Activated naive CD4-positive, alpha-beta T cell treated with Interleukin-2 at 50 U/mL for 16 hours (primary cell): ENCODE results near the gene CERK.

Source experiments
- DNase-seq: peaks from one replicate; pipeline ENCODE4 v3.0.0-alpha.2; 2020

CERK gene

GRCh38 chr22:46764140-46764680 lies 26.2 kb upstream of the CERK start:
- no peak for DNase-seq

DNA sequence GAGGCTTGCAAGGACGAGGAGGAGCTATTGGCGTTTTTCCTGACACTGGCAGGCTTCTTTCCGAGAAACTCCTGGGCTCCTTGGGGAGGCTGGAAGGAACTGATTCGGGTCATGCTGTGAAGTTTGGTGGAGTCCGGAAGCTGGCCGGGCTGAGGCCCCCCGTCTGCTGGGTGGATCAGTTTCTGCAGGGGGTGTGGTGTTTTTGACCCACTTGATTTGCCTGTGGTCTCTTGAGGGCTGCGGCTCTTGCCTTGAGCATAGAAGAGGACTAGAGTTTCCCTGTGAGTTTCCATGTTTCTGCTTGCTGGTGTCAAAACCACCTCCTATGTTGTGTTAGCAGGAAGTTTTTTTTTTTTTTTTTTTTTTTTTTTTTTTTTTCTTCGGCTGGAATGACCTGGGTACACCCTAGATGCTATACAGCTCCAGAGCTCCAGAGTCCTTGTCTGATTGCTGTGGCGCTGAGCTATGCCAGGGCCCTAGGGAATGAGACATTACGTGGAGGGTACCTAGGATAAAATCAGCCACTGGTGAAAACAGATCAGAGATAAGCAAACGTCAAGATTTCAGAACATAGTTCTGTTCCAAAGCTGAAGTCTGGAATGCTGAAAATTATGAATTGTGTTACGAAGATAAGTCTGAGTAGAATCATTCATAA lies 25.1 kb upstream of the CERK start:
- DNase-seq, result peak; percentile 37

GRCh38 chr22:46762238-46763050 lies 24.4 kb upstream of the CERK start, which contains the start of gene TBC1D22A:
TSS of gene TBC1D22A (plus strand) at chr22:46762650. CDS start at chr22:46762787, 137 bp downstream.
- peak; percentile 97 for DNase-seq

GRCh38 chr22:46761539-46762237 lies 23.6 kb upstream of the CERK start:
- no peak for DNase-seq

DNA sequence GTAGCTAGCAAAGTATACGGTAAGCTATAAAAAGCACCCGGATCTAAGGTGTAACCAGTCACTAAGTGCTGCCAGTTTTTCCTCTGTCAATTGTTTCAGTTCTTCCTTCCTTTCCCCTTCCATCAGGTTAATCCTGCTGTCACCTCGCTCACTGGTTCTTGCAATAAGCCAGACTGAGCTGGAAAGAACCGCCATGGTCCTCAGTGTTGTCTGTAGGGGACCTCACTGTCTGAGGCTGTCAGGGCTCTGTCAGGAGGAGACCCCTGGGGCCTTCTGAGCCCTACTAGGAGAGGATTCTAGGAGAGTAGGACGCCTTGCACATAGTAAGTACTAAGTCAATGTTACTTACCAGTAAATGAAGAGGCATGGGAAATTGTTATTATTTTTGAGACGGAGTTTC lies 23.0 kb upstream of the CERK start:
- no peak for DNase-seq

DNA sequence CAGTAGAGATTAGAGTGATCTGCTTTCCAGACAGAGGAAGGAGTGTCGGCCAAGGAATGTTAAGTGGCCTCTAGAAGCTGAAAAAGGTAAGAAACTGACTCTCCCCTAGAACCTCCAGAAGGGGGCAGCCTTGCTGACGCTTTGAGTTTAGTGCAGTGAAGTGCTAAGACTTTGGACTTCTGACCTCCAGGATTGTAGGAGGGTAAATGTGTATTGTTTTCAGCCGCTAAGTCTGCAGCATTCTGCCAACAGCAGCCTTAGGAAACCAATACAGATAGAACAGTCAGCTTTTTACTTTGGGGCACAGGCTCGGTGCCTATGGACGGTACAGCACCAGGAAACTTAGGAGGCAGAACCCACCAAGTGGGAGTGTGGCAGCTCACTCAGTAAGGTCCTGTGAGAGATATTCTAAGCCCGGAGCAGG lies 20.8 kb upstream of the CERK start:
- peak; percentile 57 for DNase-seq

GRCh38 chr22:46758121-46758520 lies 20.1 kb upstream of the CERK start:
- no peak for DNase-seq

DNA sequence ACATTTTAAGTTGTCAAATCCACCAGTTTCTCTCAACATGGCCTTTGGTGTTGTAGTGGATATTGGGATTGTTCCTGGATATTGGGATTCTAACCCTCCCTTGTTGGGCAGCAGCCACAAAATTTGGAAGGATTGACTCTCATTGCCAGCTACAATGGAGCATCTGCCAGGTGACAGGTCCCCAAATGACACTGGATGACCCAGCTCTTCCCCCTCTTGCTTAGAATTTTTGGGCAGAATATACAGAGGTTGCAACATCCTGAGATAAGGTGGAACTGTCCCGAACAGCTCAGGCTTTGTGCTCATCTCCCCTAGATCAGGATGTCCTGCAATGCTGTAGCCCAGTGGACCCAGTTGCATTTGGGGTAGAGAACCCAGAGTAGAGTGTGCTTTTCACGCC lies 19.1 kb upstream of the CERK start:
- no peak for DNase-seq

DNA sequence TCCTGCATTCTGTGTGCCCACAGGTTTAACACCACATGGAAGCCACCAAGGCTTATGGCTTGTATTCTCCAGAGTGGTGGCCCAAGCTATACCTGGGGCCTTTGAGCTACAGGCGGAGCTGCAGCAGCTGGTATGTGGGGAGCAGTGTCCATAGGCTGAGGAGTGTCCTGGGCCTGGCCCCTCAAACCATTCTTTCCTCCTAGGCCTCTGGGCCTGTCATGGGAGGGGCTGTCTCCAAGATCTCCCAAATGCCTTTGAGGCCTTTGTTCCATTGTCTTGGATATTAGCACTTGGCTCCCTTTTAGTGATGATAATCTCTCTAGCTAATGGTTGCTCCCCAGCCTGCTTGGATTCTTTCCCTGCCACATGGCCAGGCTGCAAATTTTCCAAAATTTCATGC lies 18.0 kb upstream of the CERK start:
- no peak for DNase-seq

DNA sequence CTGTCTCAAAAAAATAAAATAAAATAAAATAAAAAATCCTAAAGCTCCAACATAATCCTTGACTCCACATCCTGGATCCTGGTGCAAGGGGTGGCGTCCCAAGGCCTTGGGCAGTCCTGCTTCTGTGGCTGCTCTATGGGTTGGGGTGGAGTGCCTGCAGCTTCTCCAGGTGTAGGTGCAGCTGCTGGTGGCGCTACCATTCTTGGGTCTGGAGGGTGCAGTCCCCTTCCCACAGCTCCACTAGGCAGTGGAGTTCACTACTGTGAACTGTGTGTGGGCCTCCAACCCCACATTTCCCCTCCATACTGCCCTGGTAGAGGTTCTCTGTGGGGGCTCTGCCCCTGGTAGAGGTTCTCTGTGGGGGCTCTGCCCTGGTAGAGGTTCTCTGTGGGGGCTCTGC lies 17.5 kb upstream of the CERK start:
- no peak for DNase-seq

DNA sequence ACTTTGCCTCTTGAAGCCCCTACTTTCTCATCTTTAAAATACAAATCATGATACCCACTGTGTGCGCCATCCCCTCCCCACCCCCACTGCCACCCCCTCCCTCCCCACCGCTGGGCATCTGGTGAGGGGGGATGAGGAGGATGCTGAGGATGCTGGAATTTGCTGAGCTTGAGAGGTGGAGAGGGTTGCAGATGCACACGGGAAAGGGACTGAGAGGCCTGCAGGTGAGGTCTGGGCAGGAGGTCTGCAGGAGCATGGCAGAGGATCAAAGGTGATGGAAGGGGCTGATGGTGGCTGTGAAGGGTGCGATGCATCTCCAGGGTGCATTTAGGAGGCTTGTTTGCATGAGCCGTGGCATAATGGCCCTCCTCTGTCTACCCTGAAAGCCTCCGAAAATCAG lies 16.8 kb upstream of the CERK start:
- no peak for DNase-seq

GRCh38 chr22:46754110-46754799 lies 16.2 kb upstream of the CERK start:
- peak; percentile 46 for DNase-seq

DNA sequence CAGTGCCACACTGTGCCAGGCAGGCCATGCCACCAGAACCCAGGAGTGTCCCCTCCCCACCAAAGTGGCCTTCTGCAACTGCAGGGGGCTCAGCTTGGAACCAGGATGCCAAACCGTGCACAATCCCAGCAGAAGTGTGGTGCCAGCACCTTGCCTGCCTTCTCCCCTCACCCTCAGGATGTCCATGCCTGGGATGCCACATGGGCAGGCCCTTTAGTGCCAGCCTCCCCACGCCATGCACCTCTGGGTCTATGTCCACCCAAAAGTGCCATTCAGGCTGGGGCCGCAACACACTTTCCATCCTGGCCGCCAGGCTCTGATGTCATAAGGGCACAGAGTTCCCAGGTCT lies 15.7 kb upstream of the CERK start:
- DNase-seq, result no peak

DNA sequence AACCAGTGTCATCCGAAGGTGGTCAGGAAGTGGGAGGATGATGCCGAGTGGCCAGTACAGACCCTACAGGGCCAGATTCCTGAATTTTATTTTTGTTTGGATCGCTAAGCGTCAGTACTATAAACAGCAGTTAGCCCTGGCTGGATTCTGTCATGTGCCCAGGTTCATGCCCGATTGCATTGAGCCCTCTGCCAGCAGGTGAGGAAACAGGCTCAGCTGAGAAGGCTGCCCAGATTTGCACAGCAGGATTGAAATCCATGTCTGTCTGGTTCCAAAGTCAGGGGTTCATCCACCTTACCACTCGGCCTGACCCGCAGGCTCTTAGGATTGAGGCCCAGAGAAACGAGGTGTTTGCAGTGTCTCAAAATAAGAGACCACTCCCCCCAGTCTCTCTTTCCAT lies 15.3 kb upstream of the CERK start:
- DNase-seq, result no peak

GRCh38 chr22:46752988-46753310 lies 14.9 kb upstream of the CERK start:
- no peak for DNase-seq

DNA sequence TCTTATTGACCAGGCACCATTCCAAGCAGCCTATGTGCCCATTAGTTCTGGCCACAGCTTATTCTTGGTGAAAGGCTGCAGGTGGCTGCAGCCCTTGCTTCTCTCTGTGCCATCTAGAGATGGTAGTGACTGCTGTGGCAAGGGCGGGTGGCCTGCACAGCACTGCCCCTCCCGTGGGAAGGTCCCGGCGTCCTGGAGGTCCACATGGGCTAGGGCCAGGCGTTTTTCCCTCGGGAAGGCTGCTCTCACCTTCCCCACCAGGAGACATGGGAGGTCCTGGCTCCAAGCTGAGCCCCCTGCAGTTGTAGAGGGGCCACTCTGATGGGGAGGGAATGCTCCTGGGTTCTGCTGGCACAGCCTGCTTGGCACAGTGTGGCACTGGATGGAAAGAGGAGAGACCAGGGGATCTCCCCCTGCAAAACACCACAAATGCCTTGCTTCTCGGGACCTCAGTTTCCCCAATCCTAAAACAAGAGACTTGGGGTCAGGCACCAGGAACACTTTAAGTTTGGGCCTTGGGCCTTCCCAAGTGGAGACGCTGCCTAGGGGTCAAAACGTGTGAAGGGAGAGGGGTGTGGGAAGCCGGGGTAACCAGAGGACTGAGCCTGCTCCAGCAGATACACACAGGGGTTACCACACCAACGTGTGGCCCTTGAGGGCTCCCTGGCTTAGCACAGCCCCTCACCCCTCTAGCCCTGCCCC lies 14.4 kb upstream of the CERK start:
- DNase-seq, result no peak

DNA sequence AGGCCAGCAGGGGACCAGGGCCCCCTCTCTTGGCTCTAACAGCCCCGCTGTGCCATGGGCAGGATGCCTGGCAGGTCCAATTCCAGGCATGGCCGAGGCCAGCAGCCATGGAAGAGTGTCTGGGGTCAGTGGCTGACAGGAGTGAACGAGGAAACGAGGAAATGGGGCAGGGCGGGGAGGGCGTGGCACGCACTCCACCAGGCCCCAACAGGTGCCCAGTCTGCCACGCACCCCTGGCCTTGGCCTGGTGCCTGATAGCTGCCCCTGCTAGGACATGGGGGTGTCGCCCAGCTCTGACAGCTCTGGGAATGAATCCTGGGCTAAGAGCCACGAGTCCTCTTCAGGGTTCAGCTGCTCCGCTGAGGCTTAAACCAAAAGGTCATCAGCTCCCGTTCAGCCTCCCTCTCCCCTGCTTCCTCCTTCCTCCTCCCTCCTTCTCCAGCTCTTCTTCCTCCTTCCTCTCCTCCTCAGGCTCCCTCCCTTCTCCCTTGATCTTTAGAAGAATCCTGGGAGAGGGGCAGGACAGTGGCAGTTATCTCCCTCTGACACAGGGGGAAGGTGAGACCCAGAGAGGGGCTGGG lies 12.9 kb upstream of the CERK start:
- DNase-seq, result no peak

DNA sequence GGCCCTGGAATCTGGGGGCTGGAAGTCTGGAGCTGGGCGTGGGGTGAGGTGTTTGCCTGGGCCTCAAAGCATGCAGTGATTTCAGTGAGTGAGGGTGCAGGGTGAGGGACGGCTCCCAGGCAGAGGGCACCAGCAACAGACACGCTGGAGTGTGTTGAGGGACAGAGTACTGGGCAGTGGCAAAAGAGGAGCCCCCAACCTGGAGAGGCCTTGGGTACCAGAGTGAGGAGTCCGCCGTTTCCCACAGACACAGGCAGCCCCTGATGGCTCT lies 12.4 kb upstream of the CERK start:
- DNase-seq, result no peak

DNA sequence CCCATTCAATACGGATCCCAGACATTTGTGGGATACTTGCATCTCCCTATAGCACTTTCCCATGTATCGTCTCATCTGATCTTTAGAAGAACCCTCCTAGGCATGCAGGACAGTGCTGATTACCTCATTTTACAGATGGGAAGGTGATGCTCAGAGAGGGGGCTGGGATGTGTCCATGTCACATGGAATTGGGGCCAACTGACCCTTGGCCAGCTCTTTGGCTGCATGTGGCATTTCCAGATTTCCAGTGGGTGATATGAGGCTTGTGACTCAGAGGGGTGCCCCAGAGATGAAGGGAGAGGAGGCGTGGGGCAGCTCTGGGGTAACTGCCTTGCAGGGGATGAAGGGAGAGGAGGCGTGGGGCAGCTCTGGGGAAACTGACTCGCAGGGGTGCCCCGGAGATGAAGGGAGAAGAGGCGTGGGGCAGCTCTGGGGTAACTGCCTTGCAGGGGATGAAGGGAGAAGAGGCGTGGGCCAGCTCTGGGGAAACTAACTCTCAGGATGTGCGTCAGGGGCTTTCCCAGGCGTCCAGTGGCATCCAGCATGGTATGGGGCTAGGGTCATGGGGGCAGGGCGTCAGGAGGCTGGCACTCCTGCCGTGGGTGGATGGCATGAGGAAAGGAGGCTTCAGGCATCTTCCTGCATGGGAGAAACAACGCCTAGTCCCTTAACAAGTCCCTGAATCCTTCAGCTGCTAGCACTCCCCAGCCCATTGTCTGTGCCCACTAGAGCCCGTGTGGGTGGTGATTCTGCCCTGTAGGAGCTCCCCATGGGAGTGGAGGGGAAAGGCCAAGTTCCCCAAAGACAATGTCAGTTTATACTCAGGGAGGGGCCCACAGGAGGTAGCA lies 11.9 kb upstream of the CERK start:
- peak; percentile 21 for DNase-seq

GRCh38 chr22:46748908-46749675 lies 11.0 kb upstream of the CERK start:
- peak; percentile 56 for DNase-seq
